Measurements from ENCODE around the gene LRMDA. TPM values are rescaled to one million over a fixed set of nuclear protein-coding genes. Genes with fewer than 3 reads are reported as not detected.

The LRMDA gene
- total RNA-seq, 1 donor from 2014 or later, result not detected

GRCh38 chr10:76479103-76479790 lies 1047.8 kb downstream of the LRMDA start:
- DNase-seq (ENCODE audit: low spot score), result no peak
- H3K27me3 Mint-ChIP-seq (ENCODE audit: low read depth), result no peaks in the 10 kb centered on the region
- peaks cover 8% of the 10 kb centered on the region for H3K9me3 Mint-ChIP-seq
- no peaks in the 10 kb centered on the region for H3K4me1 Mint-ChIP-seq (ENCODE audit: low read depth)
- H3K4me3 Mint-ChIP-seq (ENCODE audit: low read depth), result no peak overlapping the region
- intact Hi-C loops (cut with micrococcal nuclease), result no loop called here
- H3K36me3 Mint-ChIP-seq (ENCODE audit: low read depth), result no peaks in the 10 kb centered on the region
- no peak overlapping the region for H3K27ac Mint-ChIP-seq

GRCh38 chr10:76481178-76481577 lies 1049.8 kb downstream of the LRMDA start:
- H3K4me1 Mint-ChIP-seq (ENCODE audit: low read depth), result no peaks in the 10 kb centered on the region
- intact Hi-C loops (cut with micrococcal nuclease), result no loop called here
- no peak for DNase-seq (ENCODE audit: low spot score)
- H3K4me3 Mint-ChIP-seq (ENCODE audit: low read depth), result no peak overlapping the region
- H3K9me3 Mint-ChIP-seq, result peaks cover 6% of the 10 kb centered on the region
- no peaks in the 10 kb centered on the region for H3K27me3 Mint-ChIP-seq (ENCODE audit: low read depth)
- H3K36me3 Mint-ChIP-seq (ENCODE audit: low read depth), result no peaks in the 10 kb centered on the region
- no peak overlapping the region for H3K27ac Mint-ChIP-seq

DNA sequence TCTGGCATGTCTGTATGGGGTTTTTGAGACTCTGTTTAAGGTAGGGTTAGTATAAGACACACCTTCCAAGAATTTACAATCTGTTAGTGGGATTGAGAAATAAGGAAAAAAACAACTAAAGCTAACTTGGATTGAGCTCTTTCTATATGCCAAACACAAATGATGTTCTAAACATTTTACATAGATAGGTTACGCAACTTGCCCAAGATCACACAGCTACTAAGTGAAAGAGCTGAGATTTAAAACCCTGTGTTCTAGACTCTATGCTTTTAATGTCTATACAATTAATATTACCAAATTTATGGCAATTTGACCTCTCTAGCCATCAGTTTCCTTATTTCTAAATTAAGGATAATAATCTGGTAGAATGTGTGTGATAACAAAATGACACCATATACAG lies 1056.2 kb downstream of the LRMDA start:
- H3K4me3 Mint-ChIP-seq (ENCODE audit: low read depth), result no peak overlapping the region

GRCh38 chr10:76488602-76489001 lies 1057.2 kb downstream of the LRMDA start:
- Mint-ChIP-seq H3K4me1 (ENCODE audit: low read depth) (no peaks in the 10 kb centered on the region), H3K27ac (no peak overlapping the region), H3K36me3 (ENCODE audit: low read depth) (no peaks in the 10 kb centered on the region), H3K9me3 (peaks cover 49% of the 10 kb centered on the region), H3K27me3 (ENCODE audit: low read depth) (no peaks in the 10 kb centered on the region), H3K4me3 (ENCODE audit: low read depth) (no peak overlapping the region)
- intact Hi-C loops (cut with micrococcal nuclease), result no loop called here
- no peak for DNase-seq (ENCODE audit: low spot score)

More for the DNA sequence above, 1056.2 kb downstream of the LRMDA start:
- Mint-ChIP-seq H3K27ac (no peak overlapping the region), H3K4me1 (ENCODE audit: low read depth) (no peaks in the 10 kb centered on the region), H3K36me3 (ENCODE audit: low read depth) (no peaks in the 10 kb centered on the region), H3K9me3 (peaks cover 49% of the 10 kb centered on the region), H3K27me3 (ENCODE audit: low read depth) (no peaks in the 10 kb centered on the region)
- intact Hi-C loops (cut with micrococcal nuclease), result no loop called here
- no peak for DNase-seq (ENCODE audit: low spot score)

DNA sequence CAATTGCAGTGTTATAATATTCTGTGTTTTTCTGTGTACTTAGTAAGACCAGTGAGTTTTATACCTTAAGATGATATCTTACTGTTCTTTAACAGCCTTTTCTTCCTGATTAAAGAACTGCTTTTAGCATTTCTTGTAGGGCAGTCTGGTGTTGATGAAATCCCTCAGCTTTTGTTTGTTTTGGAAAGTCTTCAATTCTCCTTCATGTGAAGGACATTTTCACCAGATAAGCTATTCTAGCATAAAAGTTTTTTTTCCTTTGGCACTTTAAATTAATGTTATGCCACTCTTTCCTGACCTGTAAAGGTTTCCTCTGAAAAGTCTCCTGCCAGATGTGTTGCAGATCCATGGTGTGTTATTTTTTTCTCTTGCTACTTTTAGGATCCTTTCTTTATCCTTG lies 1059.8 kb downstream of the LRMDA start:
- no peaks in the 10 kb centered on the region for H3K36me3 Mint-ChIP-seq (ENCODE audit: low read depth)
- H3K27me3 Mint-ChIP-seq (ENCODE audit: low read depth), result no peaks in the 10 kb centered on the region
- no peak overlapping the region for H3K27ac Mint-ChIP-seq
- intact Hi-C loops (cut with micrococcal nuclease), result no loop called here
- DNase-seq (ENCODE audit: low spot score), result no peak
- no peaks in the 10 kb centered on the region for H3K4me1 Mint-ChIP-seq (ENCODE audit: low read depth)
- H3K4me3 Mint-ChIP-seq (ENCODE audit: low read depth), result no peak overlapping the region
- peaks cover 44% of the 10 kb centered on the region for H3K9me3 Mint-ChIP-seq

DNA sequence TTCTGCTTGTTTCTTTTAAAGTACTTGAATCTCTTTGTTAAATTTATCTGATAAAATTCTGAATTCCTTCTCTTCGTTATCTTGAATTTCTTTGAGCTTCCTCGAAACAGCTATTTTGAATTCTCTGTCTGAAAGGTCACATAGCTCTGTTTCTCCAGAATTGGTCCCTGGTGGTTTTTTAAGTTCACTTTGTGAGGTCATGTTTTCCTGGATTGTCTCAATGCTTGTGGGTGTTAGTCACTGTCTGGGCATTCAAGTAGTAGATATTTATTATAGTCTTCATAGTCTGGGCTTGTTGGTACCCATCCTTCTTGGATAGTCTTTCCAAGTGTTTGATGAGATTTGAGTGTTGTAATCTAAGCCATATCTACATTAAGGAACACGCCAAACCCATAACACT lies 1060.6 kb downstream of the LRMDA start:
- Mint-ChIP-seq H3K27ac (no peak overlapping the region), H3K9me3 (peaks cover 43% of the 10 kb centered on the region), H3K36me3 (ENCODE audit: low read depth) (no peaks in the 10 kb centered on the region), H3K27me3 (ENCODE audit: low read depth) (no peaks in the 10 kb centered on the region), H3K4me3 (ENCODE audit: low read depth) (no peak overlapping the region), H3K4me1 (ENCODE audit: low read depth) (no peaks in the 10 kb centered on the region)
- DNase-seq (ENCODE audit: low spot score), result no peak
- intact Hi-C loops (cut with micrococcal nuclease), result no loop called here

GRCh38 chr10:76492678-76493472 lies 1061.5 kb downstream of the LRMDA start:
- no peaks in the 10 kb centered on the region for H3K36me3 Mint-ChIP-seq (ENCODE audit: low read depth)
- peaks cover 36% of the 10 kb centered on the region for H3K9me3 Mint-ChIP-seq
- H3K4me1 Mint-ChIP-seq (ENCODE audit: low read depth), result no peaks in the 10 kb centered on the region
- no peak overlapping the region for H3K27ac Mint-ChIP-seq
- no peak overlapping the region for H3K4me3 Mint-ChIP-seq (ENCODE audit: low read depth)
- DNase-seq (ENCODE audit: low spot score), result no peak
- intact Hi-C loops (cut with micrococcal nuclease), result no loop called here
- H3K27me3 Mint-ChIP-seq (ENCODE audit: low read depth), result no peaks in the 10 kb centered on the region

DNA sequence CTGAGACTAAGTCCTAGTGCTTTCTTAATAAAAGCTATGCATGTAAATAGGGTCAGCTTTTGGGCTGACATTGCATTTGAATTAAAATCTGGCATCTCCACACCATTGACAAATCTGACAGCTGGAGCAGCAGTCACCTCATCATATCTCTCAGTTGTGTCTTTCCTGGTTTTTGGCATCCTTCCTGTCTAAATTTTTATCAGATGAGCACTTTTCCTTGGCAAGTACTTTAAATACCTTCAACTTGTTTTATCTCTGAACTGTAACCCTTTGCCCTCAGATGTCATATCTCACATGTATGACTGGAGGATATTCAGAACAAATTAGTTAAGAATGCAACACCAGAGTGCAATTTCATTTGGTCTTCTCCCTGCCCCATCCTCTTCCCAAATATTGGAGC lies 1066.2 kb downstream of the LRMDA start:
- Mint-ChIP-seq H3K4me1 (ENCODE audit: low read depth) (no peaks in the 10 kb centered on the region), H3K27ac (no peak overlapping the region), H3K4me3 (ENCODE audit: low read depth) (no peak overlapping the region), H3K36me3 (ENCODE audit: low read depth) (no peaks in the 10 kb centered on the region), H3K27me3 (ENCODE audit: low read depth) (no peaks in the 10 kb centered on the region), H3K9me3 (no peaks in the 10 kb centered on the region)
- intact Hi-C loops (cut with micrococcal nuclease), result no loop called here
- DNase-seq (ENCODE audit: low spot score), result no peak

DNA sequence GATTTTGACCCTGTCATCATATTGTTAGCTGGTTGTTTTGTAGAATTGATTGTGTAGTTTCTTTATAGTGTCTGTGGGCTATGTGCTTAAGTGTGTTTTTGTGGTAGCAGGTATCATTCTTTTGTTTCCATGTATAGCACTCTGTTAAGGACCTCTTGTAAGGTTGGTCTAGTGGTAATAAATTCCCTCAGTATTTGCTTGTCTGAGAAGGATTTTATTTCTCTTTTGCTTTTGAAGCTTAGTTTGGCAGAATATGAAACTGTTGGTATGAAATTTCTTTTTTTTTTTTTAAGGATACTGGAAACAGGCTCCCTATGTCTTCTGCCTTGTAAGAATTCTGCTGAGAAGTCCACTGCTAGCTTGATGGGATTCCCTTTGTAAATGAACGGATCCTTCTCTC lies 1073.4 kb downstream of the LRMDA start:
- DNase-seq (ENCODE audit: low spot score), result no peak
- no peak overlapping the region for H3K4me3 Mint-ChIP-seq (ENCODE audit: low read depth)
- H3K4me1 Mint-ChIP-seq (ENCODE audit: low read depth), result no peaks in the 10 kb centered on the region
- no peaks in the 10 kb centered on the region for H3K27me3 Mint-ChIP-seq (ENCODE audit: low read depth)
- peaks cover 19% of the 10 kb centered on the region for H3K9me3 Mint-ChIP-seq
- no peaks in the 10 kb centered on the region for H3K36me3 Mint-ChIP-seq (ENCODE audit: low read depth)
- no peak overlapping the region for H3K27ac Mint-ChIP-seq
- intact Hi-C loops (cut with micrococcal nuclease), result no loop called here

GRCh38 chr10:76509446-76509845 lies 1078.0 kb downstream of the LRMDA start:
- intact Hi-C loops (cut with micrococcal nuclease), result no loop called here
- no peaks in the 10 kb centered on the region for H3K27me3 Mint-ChIP-seq (ENCODE audit: low read depth)
- no peaks in the 10 kb centered on the region for H3K36me3 Mint-ChIP-seq (ENCODE audit: low read depth)
- H3K9me3 Mint-ChIP-seq, result peaks cover 17% of the 10 kb centered on the region
- H3K27ac Mint-ChIP-seq, result no peak overlapping the region
- DNase-seq (ENCODE audit: low spot score), result no peak
- no peak overlapping the region for H3K4me3 Mint-ChIP-seq (ENCODE audit: low read depth)
- H3K4me1 Mint-ChIP-seq (ENCODE audit: low read depth), result no peaks in the 10 kb centered on the region

- H3K27ac Mint-ChIP-seq, result no peak overlapping the region
- intact Hi-C loops (cut with micrococcal nuclease), result no loop called here
- H3K4me3 Mint-ChIP-seq (ENCODE audit: low read depth), result no peak overlapping the region
- no peaks in the 10 kb centered on the region for H3K4me1 Mint-ChIP-seq (ENCODE audit: low read depth)
- H3K27me3 Mint-ChIP-seq (ENCODE audit: low read depth), result no peaks in the 10 kb centered on the region
- H3K9me3 Mint-ChIP-seq, result no peaks in the 10 kb centered on the region
- DNase-seq (ENCODE audit: low spot score), result no peak
- no peaks in the 10 kb centered on the region for H3K36me3 Mint-ChIP-seq (ENCODE audit: low read depth)
Observed at GRCh38 chr10:76514321-76514720, 1082.9 kb downstream of the LRMDA start.

- H3K9me3 Mint-ChIP-seq, result no peaks in the 10 kb centered on the region
- no peak for DNase-seq (ENCODE audit: low spot score)
- no peaks in the 10 kb centered on the region for H3K36me3 Mint-ChIP-seq (ENCODE audit: low read depth)
- intact Hi-C loops (cut with micrococcal nuclease), result no loop called here
- no peaks in the 10 kb centered on the region for H3K27me3 Mint-ChIP-seq (ENCODE audit: low read depth)
- no peak overlapping the region for H3K27ac Mint-ChIP-seq
- no peaks in the 10 kb centered on the region for H3K4me1 Mint-ChIP-seq (ENCODE audit: low read depth)
- no peak overlapping the region for H3K4me3 Mint-ChIP-seq (ENCODE audit: low read depth)
Observed at GRCh38 chr10:76514869-76515268, 1083.4 kb downstream of the LRMDA start.

GRCh38 chr10:76522547-76522946 lies 1091.1 kb downstream of the LRMDA start:
- H3K36me3 Mint-ChIP-seq (ENCODE audit: low read depth), result no peaks in the 10 kb centered on the region
- no peak overlapping the region for H3K27ac Mint-ChIP-seq
- DNase-seq (ENCODE audit: low spot score), result no peak
- intact Hi-C loops (cut with micrococcal nuclease), result no loop called here
- no peak overlapping the region for H3K4me3 Mint-ChIP-seq (ENCODE audit: low read depth)
- H3K9me3 Mint-ChIP-seq, result no peaks in the 10 kb centered on the region
- H3K4me1 Mint-ChIP-seq (ENCODE audit: low read depth), result no peaks in the 10 kb centered on the region
- no peaks in the 10 kb centered on the region for H3K27me3 Mint-ChIP-seq (ENCODE audit: low read depth)
